Measurements from ENCODE around the gene AGXT. TPM values are rescaled to one million over a fixed set of nuclear protein-coding genes. Genes with fewer than 3 reads are reported as not detected.

AGXT gene
- polyA plus RNA-seq, 3 donors, result 0.34 to 0.80 (median 0.39) TPM

DNA sequence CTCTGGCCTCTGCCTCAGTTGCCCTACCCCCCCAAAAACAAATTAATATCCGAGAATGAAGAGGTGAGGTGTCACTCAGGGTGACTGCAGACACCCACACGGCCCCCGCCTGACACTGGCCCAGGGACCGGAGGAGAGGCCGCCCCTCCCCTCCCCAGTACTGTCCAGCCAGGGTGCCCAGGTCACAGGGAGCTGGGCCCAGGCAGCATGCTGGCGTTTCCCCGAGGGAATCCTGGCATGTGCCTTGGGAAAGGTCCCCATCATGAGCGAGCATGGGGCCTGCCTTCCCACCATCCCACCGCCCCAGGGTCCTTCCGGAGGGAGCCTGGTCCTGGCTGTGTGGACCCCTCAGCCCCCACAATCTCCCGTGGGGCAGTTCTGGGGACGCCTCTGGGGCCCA is 24.3 kb downstream of the AGXT start:
- 81 to 94% (median 85%) methylated on average over 8 to 12 of the region's 12 CpGs for WGBS, 3 donors
- H3K27ac ChIP-seq (ENCODE audit: low read depth, low read length), result no peak overlapping the region

DNA sequence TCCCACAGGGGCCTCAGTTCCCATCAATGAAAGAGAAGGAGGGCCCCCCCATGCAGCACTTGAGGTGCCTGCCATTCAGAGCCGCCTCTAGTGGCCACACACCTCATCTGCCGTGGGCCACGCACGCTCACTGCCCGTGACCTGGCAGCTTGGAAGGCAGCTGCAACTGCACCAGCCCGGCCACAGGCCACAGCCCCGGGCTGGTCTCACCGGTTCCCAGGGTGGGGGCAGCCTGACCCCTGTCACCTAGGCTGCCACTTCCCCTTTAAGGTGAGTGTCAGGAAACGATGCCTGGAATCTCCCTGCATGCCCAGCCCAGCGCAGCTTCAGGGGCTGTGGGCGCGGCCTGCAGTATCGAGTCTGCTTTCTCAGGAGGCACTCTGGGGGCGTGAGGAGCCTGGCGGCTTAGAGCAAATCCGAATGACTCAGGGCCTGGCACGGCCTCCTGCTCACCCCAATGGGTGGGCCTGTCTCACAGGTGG is 24.8 kb downstream of the AGXT start:
- 53 to 63% (median 56%) methylated on average over 17 of the region's 17 CpGs for WGBS, 3 donors
- no peak overlapping the region for H3K27ac ChIP-seq (ENCODE audit: low read depth, low read length)

DNA sequence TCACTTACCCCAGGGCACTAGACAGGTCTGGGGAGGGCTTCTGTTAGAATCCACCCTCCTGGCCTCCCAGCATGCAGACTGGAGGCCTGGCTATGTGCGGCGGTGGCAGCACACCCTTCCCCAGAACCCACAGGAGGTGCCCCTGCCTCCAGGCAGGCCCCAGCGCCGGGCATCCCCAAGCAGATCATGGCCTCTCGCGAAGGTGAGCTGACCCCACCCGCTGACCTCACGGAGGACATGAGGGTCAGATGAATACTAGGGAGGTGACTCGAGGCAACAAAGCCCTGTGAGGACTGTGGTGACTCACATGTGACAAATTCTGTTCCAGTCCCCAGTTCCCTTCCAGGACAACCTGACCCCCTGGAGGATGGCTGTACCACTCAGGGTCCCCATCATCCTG is 25.4 kb downstream of the AGXT start:
- WGBS, 3 donors, result 80 to 93% (median 82%) methylated on average over 9 of the region's 9 CpGs

DNA sequence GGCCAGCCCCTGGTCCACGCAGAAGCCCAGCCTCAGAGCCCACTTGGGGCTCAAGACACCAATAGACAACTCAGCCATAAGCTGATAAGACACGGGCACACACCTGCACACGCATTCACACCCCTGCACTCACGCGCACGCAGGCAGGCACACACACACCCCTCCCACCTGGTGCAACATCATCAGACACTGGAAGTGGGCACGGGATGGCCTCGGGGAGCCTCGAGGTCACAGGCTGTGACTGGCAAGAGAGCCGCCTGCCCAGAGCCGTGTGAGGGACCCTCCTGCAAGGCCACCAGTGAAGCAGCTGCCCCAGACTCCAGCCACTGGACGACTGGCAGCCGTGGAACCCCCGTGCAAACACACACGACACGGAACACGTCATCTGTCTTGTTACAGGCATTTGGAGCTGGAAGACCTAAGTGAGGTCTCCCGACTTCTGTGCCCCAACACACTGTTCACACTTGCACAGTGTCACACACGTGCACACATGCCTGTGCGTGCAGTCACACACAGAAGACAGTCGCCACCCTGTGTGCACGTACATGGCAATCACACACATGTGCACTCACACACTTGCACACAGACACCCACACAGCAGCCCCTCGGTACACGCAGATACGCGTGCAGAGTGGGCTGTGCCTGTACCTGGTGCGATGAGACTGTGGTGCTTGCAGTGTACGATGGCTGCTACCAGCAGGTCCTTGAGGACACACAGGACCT is 26.4 kb downstream of the AGXT start:
- H3K27ac ChIP-seq (ENCODE audit: low read depth, low read length), result no peak overlapping the region

More for the DNA sequence above, 25.4 kb downstream of the AGXT start:
- H3K27ac ChIP-seq (ENCODE audit: low read depth, low read length), result no peak overlapping the region

DNA sequence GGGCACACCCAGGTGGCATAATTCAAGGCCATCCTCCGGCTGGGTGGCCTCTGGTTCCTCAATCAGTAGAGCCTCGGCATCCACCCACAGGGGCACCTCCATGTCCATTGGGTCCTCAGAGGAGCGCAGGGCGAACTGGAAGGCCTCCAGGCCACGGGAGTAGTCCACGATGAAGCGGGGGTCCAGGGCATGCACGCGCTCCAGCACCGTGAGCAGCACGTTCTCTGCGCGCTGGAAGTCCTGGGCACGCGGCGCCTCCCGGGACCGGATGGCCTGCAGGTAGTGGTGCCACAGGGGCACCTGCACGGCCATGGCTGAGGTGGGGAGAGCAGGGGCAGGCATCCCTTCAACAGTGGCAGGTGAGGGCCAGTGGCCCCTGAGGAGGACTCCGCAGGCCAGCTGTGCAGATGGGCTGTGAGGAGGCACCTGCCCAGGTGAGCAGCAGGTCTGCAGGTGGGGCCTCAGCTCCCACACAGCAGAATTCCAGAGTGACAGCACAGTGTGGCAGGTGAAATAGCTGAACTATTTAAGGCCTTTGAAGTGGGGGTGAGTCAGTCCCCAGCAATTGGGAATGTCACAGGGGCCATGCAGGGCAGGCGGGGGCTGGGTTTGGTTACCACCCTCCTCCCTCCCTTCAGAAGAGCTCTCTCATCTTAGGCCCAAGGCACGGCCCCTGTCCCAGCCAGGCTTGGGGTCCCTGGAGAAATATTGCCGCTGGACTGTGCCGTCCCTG is 27.2 kb downstream of the AGXT start, which contains the start of gene MAB21L4:
TSS of gene MAB21L4 (minus strand) at position 501 of the 733 bp plus-strand sequence. CDS start at position 342, 159 bp downstream.
- 81 to 87% (median 83%) methylated on average over 24 of the region's 24 CpGs for WGBS, 3 donors

More for the DNA sequence above, 26.4 kb downstream of the AGXT start:
- WGBS, 3 donors, result 73 to 91% (median 88%) methylated on average over 28 of the region's 28 CpGs

DNA sequence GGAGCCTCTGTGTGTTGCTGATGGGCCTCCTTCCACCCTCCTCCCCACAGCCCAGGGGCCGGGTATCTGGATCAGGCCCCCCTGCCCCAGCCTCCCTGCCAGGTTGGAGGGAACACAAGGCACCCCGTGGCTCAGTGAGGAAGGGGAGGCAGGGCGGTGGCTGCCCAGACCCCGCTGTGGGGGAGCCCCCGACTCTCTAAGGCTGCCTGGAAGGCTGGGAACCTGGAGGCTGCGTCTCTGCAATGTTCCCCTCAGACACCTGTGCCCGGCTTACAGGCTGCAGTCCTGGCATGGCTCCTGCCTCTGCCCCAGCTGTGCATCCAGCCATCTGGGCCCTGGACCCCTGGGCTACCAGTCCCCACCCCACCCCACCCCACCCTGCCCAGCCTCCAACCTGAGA is 27.8 kb downstream of the AGXT start:
- no peak overlapping the region for H3K27ac ChIP-seq (ENCODE audit: low read depth, low read length)
- WGBS, 3 donors, result 48 to 87% (median 73%) methylated on average over 6 to 7 of the region's 7 CpGs

More for the DNA sequence above, 27.2 kb downstream of the AGXT start, which contains the start of gene MAB21L4:
- H3K27ac ChIP-seq (ENCODE audit: low read depth, low read length), result no peak within 1 kb of the TSS

DNA sequence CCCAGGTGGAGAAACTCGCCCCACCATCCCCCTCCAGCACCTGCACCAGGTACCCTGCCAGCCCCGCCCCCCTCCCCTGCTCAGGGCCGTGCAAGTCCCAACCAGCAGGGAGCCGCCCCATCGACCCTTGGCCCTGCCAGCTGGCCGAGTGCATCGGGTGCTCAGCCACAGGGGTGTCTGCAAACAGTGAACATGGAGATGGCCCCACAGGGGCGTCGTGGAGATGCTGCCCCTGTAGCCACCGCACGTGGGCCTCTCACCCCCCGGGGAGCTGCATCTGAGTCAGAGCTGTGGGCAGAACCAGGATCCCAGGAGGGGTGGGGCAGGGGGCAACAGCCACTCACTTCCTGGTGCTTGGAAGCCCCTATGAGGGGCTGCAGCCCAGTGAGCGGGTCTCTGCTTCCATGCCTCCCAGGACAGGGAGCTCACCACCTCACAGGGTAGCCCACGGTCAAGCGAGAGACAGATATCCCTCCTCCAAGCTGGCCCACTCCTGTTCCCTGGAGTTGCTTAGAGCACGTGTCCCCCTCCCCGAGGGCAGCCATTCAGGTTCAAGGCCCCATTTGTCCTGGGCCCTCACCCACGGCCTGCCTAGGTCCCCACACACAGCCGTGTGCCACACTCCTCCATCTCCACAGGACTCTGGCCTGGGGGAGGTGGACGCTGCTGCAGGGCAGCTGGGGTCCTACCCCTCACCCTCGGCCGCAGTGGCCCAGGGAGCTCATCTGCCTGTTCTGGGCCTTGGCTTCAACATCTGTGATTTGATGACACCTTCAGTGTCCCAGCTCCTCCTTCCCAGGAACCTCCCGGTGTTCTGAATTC is 28.5 kb downstream of the AGXT start:
- 56 to 74% (median 71%) methylated on average over 22 to 23 of the region's 23 CpGs for WGBS, 3 donors
- no peak overlapping the region for H3K27ac ChIP-seq (ENCODE audit: low read depth, low read length)

DNA sequence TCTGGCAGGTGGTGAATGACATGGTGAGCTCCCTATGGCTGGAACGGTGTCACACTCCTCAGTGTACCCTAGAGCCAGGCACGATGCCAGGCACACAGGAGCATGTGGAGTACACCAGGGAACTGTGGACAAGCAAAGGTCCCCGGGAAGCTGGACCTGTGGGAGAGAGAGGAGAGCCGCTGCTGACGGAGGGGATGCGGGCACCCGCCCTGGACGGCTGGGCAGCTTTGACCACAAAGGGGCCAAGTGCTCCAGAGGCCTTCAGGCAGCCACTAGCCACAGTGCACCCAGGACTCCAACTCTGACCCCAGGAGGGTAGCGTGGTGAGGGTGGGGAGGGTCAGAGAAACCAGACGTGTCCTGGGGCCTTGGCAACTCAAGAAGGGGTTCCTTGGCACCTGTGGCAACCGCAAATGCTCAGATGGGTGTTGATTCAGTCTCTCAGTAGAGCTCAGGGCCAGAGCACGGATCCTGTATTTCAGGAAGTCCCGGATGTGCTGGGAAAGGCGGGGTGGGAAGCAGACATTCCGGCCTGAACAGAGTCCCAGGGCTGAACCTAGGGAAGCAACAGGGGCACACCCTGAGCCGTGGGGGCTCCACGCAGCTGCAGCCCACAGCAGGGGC is 29.6 kb downstream of the AGXT start:
- WGBS, 3 donors, result 57 to 67% (median 63%) methylated on average over 17 of the region's 17 CpGs
- no peak overlapping the region for H3K27ac ChIP-seq (ENCODE audit: low read depth, low read length)

DNA sequence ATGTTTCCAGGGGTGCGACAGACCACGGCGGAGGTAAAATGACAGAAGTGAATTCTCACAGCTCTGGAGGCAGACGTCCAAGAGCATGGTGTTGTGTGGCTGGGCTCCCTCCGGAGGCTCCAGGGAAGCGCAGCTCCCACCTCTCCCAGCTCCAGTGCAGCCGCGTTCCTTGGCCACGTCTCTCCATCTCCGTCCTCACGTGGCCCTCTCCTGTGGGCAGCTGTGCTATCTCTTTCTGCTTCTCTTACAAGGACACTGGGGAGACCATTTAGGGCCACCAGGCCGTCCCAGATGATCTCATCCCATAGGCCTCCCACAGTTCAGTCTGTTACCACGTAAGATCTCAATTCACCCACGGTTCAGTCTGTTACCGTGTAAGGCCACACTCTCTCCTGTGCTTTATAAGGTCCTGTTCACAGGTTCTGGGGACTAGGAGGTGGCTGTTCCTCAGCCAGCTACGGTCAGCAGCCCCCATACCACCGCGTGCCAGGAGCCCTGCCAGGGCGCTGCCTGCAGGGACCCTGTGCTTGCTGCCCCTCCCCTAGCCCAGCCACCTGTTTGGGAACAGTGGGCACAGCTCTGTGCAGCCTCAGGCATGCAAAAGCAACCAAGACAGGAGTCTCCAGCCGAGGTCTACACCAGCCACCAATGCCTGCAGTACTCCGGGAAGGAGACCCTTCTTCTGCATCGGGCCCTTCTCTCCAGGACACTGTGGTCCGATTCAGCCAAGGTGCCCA is 30.3 kb downstream of the AGXT start:
- H3K27ac ChIP-seq (ENCODE audit: low read depth, low read length), result no peak overlapping the region
- 57 to 81% (median 63%) methylated on average over 22 to 23 of the region's 23 CpGs for WGBS, 3 donors

DNA sequence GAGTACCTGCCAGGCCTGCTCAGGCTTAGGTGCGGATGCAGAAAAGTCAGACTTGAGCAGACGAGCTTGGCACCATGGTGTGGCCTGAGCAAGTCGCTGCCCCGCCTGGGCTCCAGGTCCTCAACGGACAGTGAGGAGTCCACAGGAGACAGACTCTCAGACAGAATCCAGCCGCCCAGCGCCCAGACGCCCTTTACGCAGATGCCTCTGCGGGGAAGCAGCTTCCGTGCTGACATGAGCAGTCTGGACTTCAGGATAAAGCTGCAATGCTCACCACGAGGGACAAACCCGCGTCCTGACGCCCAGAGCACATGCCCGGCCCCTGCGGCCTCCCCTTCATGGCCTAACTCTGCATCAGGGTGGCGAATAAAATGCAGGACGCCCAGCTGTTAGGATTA is 30.8 kb downstream of the AGXT start:
- 92 to 93% (median 92%) methylated on average over 19 of the region's 19 CpGs for WGBS, 3 donors
- no peak overlapping the region for H3K27ac ChIP-seq (ENCODE audit: low read depth, low read length)

DNA sequence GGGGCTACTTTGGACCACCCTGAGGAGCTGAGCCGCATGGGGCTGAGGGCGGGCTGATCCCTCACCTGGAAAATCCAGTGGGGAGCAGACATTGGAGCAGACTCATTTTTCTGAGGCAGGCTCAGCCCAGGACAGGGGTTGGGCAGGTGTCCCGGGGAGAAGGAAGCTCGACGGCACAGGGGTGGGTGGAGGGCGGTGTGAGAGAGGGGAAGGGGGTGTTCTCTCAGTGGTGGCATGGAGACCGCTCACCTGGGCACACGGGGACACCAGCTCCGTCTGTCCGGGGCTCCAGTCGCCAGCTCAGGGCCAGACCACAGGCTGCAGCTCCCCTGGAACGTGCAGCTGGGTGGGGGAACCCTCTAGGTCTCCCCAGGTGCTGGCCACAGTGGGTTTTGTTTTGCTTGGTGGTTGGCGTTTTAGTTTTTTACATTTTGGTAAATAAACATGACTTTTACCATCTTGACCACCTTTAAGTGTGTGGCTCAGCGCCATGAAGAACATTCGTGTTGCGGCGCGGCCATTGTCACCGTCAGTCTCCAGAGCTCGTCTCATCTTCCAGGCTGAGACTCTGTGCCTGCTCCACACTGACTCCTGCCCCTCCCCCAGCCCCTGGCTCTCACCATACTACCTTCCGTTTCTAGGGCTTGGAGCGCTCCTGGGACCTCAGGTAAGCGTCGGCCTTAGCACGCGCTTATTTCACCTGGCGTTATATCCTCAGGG is 31.7 kb downstream of the AGXT start:
- H3K27ac ChIP-seq (ENCODE audit: low read depth, low read length), result no peak overlapping the region
- WGBS, 3 donors, result 84 to 91% (median 88%) methylated on average over 26 to 27 of the region's 27 CpGs

DNA sequence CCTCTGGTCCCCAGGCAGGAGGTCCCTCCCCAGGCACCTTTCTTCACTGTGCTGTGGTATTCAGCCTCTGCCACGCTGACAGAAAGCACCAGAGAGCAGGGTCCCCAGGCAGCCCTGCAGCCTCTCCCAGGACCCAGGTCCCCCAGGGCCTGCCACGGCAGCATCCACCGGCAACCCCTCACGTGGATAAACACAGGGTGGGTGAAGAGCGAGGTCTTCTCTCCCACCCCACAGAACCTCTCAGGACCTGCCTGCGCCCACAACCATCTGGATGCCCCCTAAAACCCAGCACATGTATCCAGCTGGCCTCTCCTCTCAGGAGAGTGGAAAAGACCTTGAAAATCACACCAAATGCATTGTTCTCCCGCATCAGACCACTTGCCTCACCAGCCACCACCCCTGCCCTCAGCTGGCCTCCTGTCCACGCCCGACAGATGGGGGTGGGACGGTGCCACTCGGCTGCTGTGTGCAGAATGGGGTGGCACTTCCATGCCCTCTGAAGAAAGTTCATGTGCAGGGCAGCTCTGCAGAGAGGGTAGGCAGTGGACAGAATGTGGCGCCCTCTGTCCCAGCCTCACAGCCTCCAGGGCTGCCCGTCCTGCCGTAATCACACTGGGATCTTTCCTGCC is 33.5 kb downstream of the AGXT start:
- no peak overlapping the region for H3K27ac ChIP-seq (ENCODE audit: low read depth, low read length)
- 80 to 88% (median 83%) methylated on average over 13 to 14 of the region's 14 CpGs for WGBS, 3 donors

DNA sequence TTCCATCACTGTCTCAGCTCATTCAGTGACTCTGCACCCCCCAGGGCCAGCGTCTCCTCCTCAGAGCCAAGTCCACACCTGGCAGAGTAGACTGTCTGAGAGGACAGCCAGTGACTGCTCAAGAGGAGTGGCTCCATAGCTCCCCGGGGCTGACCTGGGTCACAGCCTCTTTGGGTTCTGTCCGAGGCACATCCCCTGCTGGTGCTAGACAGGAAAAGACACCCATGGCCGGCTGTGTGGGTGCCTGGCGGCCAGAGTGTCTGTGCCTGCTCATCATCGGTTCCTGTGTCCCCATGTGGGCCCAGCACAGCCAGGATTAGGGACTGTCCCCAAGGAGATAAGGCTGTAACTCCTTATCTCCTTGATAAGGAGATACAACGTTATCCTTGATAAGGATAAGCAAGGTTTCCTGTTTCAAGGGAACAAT is 34.0 kb downstream of the AGXT start:
- H3K27ac ChIP-seq (ENCODE audit: low read depth, low read length), result no peak overlapping the region
- WGBS, 3 donors, result 52 to 70% (median 54%) methylated on average over 7 of the region's 7 CpGs

DNA sequence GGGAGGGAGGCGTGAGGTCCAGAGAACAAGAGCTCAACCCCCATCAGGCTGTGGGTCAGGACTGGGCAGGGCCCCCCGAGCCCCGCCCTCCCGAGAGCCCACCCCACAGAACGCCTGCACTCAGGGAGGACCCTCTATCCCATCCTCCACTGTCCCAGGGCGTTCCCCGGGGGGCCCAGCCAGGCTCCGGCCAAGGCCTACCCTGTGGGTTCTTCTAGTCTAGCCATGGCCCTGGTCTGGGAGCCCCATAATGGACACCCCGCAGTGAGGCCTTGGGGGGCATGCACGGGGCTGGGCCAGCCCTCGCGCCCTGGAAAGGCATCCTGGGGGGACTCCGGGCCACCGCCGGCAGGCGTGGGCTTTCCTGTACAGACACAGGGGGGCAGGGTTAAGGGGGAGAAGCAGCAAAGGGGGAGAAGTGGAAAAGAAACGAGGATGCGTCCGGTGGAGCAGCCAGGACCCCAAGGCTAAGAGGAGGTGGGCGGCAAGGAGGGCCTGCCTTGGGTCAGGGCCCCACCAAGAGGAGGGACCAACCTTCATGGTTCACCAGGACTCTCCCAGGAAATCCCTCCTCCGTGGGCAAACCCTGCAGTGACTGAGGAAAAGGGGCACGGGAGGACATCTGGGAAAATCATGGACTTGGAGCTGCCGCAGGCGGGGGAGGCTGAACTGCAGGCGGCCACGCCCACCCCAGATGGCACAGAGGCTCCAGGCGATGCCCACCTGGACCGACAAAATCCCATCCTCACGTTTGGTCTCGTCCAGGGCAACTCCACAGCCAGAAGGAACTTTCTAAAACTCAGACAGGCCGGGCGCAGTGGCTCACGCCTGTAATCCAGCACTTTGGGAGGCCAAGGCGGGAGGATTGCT is 34.8 kb downstream of the AGXT start:
- WGBS, 3 donors, result 88 to 91% (median 90%) methylated on average over 34 of the region's 34 CpGs
- H3K27ac ChIP-seq (ENCODE audit: low read depth, low read length), result no peak overlapping the region

DNA sequence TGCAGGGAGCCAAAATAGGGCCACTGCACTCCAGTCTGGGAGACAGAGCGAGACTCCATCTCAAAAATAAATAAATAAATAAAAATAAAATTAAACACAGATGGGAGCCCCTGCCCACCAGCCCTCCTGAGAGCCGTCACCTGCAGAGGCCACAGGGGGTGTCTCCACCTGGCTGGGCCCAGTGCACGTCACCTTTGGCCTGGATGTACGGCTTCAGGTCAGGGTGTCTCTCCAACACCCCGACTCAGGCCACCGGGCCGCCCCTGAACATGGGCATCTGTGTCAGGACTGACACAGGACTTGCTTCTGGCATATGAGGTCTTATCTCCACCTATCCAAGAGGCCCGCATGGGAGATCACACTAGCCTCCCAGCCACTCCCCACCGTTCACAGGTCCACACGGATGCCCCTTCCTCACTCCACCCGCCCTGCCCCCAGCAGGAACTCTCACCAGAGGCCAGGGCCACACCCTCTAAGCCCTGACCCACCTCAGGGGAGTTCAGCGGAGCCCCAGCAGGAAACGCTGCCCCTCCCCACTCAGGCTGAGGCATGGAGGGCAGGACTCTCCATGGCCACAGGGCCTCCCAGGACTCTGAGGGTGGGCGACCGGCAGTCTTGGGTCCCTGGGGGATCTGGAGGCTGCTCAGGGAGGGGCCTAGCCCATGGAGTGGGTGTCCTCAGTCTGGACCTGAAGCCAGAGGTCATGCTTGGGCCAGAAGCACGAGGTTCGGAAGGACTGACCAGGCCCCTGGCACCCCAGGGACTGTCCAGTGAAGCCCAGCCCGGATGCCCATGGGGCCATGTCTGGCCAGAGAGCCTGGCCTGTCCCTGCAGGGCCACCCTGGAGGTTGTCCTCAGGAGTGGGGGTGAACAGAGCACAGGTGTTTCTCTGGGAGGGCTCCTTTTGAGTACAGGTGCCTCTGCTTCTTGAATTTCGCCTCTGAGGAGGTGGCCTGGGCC is 35.9 kb downstream of the AGXT start:
- no peak overlapping the region for H3K27ac ChIP-seq (ENCODE audit: low read depth, low read length)
- 81 to 89% (median 82%) methylated on average over 19 of the region's 19 CpGs for WGBS, 3 donors

Data from adipose tissue (tissue), 3 donors.